ENCODE results near the gene CEP72. TPM values are rescaled to one million over a fixed set of nuclear protein-coding genes. Genes with fewer than 3 reads are reported as not detected.

The CEP72 gene
- total RNA-seq, 1 experiment from 2014 or later = 24.8 TPM

GRCh38 chr5:651296-652022 is 39.3 kb downstream of the CEP72 start:
- H3K79me2 ChIP-seq (ENCODE audit: insufficient read depth, low read length) = no peaks in the 10 kb centered on the region
- H4K8ac ChIP-seq (replicated peaks; ENCODE audit: insufficient read length, low read depth, low read length) = no peak overlapping the region
- no peak overlapping the region for H4K91ac ChIP-seq (ENCODE audit: insufficient read length, low read depth, low read length)
- H3K14ac ChIP-seq (ENCODE audit: insufficient read depth, low read length) = no peak overlapping the region
- no peak overlapping the region for H2AK5ac ChIP-seq (ENCODE audit: insufficient read length, low read length)
- H3K9me3 ChIP-seq (ENCODE audit: control insufficient read depth, low read depth, low read length) = peaks cover 35% of the 10 kb centered on the region
- no peak overlapping the region for H3K23ac ChIP-seq (ENCODE audit: insufficient read length, low read depth, low read length)
- H2BK20ac ChIP-seq (ENCODE audit: low read depth, low read length, poor library complexity, severe bottlenecking) = no peak overlapping the region
- H2BK5ac ChIP-seq (ENCODE audit: insufficient read length, low read length) = no peak overlapping the region
- H3K4me3 Mint-ChIP-seq = no peak overlapping the region
- H3K27ac Mint-ChIP-seq = no peak overlapping the region
- H3K79me1 ChIP-seq (ENCODE audit: insufficient read depth, low read depth, low read length, poor library complexity, severe bottlenecking) = no peaks in the 10 kb centered on the region
- H4K20me1 ChIP-seq (ENCODE audit: control insufficient read depth, insufficient read depth, insufficient read length) = no peaks in the 10 kb centered on the region
- H3K4me1 ChIP-seq (ENCODE audit: insufficient read depth, low read length) = no peaks in the 10 kb centered on the region
- H3K4me1 Mint-ChIP-seq = no peaks in the 10 kb centered on the region
- no peak overlapping the region for H3K18ac ChIP-seq (ENCODE audit: insufficient read length, low read depth, low read length)
- no CpG with 5 or more reads among the region's 16 CpGs for WGBS (ENCODE audit: extremely low coverage, insufficient read length, low lambda C conversion rate)
- H2BK15ac ChIP-seq (ENCODE audit: low read depth, low read length) = no peak overlapping the region
- no peak overlapping the region for H3K4ac ChIP-seq (ENCODE audit: low read depth, low read length)
- no peak for TF ChIP-seq CTCF (conservative IDR thresholded peaks at IDR 0.05)
- no peak for DNase-seq
- H3K56ac ChIP-seq (ENCODE audit: insufficient read length, low read depth, low read length) = no peak overlapping the region
- H3K9ac ChIP-seq (ENCODE audit: extremely low read depth, insufficient read length, low read length) = no peak overlapping the region
- no peaks in the 10 kb centered on the region for H3K23me2 ChIP-seq (ENCODE audit: insufficient read length, low read depth, low read length, poor library complexity, severe bottlenecking)
- H3K36me3 Mint-ChIP-seq (ENCODE audit: insufficient read depth in 1 of 3, low read depth in 3 of 3) = peaks cover 25 to 39% (median 30%) of the 10 kb centered on the region in 3 experiments
- no peak overlapping the region for H2AFZ ChIP-seq (ENCODE audit: low read length)
- no peak overlapping the region for H2BK120ac ChIP-seq (ENCODE audit: low read depth, low read length, poor library complexity, severe bottlenecking)
- peaks cover 2 to 9% of the 10 kb centered on the region in 2 experiments; a peak in 2 of 5 replicates for H3K9me3 Mint-ChIP-seq
- no peak overlapping the region for H2BK12ac ChIP-seq (ENCODE audit: insufficient read length, low read depth, low read length)
- no peak overlapping the region for H3K27ac ChIP-seq (ENCODE audit: insufficient read length, low read depth, low read length)
- H4K5ac ChIP-seq (ENCODE audit: insufficient read length, low read depth, low read length) = no peak overlapping the region
- no peak overlapping the region for H3K4me2 ChIP-seq (ENCODE audit: insufficient read depth, insufficient read length, low read length)
- no peak overlapping the region for H3T11ph ChIP-seq (ENCODE audit: low read length)
- no peaks in the 10 kb centered on the region for H3K27me3 ChIP-seq (ENCODE audit: insufficient read depth, low read length)
- no peaks in the 10 kb centered on the region; the same call in 1 of the 2 replicates for H3K27me3 Mint-ChIP-seq (ENCODE audit: low read depth)

Data from H9 (cell line).